Measurements from ENCODE around the gene PACS2.

GRCh38 chr14:105399466-105399775 lies 84.9 kb downstream of the PACS2 start:
- no peak for TF ChIP-seq CTCF (conservative IDR thresholded peaks at IDR 0.05; ENCODE audit: low read depth, low read length)
- no peak for TF ChIP-seq EZH2 (IDR thresholded peaks at IDR 0.05; ENCODE audit: low read length, unreplicated experiment)
- no peak for TF ChIP-seq EZH2phosphoT487 (IDR thresholded peaks at IDR 0.05; ENCODE audit: borderline replicate concordance, low read length)
